Stimulated activated effector memory CD8-positive, alpha-beta T cell treated with anti-CD3 and anti-CD28 coated beads, Interleukin-12 subunit alpha, Interleukin-12 subunit beta, amount 100 ng/mL, for 72 hours (primary cell): ENCODE measurements around the gene SARNP.
A peak's percentile ranks its signal among the peaks of the same experiment; 100 is the strongest.

Experiments used
- ATAC-seq: fragments of 150-1000 bp; cut with Tn5 transposase; 2 replicates; pipeline ENCODE4 v1.10.0; 2021
- DNase-seq, 2 donors: peaks; one replicate each; pipeline ENCODE4 v3.0.0; 2021 to 2022; ENCODE audit warnings: low spot score in 2 of 2
- H3K27ac Mint-ChIP-seq: one replicate; pipeline ENCODE4 v1.8.0; 2022; ENCODE audit warnings: mild to moderate bottlenecking, mixed read lengths
- H3K36me3 Mint-ChIP-seq: one replicate; pipeline ENCODE4 v1.8.0; 2022; ENCODE audit warnings: mild to moderate bottlenecking, mixed read lengths
- H3K4me1 Mint-ChIP-seq: one replicate; pipeline ENCODE4 v1.8.0; 2022; ENCODE audit warnings: mixed read lengths
- H3K4me3 Mint-ChIP-seq: one replicate; pipeline ENCODE4 v1.8.0; 2022; ENCODE audit warnings: mild to moderate bottlenecking, mixed read lengths
- H3K9me3 Mint-ChIP-seq: one replicate; pipeline ENCODE4 v1.8.0; 2022; ENCODE audit warnings: mixed read lengths

Gene SARNP

DNA sequence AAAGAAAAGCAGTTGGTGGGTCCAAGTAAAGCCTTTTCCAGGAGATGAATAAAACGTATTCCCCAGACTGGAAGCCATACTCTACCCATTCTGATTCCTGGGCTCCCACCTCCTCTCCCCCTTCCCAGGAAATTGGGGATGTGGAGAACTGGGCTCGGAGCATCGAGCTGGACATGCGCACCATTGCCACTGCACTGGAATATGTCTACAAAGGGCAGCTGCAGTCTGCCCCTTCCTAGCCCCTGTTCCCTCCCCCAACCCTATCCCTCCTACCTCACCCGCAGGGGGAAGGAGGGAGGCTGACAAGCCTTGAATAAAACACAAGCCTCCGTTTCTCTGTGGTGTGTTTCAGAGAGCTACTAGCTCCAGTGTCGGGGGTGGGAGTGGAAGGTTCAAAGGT lies 98.2 kb downstream of the SARNP start:
- Mint-ChIP-seq H3K4me1 (peaks cover 34% of the 10 kb centered on the region), H3K9me3 (no peaks in the 10 kb centered on the region), H3K4me3 (no peak overlapping the region), H3K27ac (no peak overlapping the region), H3K36me3 (peaks cover 46% of the 10 kb centered on the region)
- DNase-seq (no peak), ATAC-seq (no peak)

DNA sequence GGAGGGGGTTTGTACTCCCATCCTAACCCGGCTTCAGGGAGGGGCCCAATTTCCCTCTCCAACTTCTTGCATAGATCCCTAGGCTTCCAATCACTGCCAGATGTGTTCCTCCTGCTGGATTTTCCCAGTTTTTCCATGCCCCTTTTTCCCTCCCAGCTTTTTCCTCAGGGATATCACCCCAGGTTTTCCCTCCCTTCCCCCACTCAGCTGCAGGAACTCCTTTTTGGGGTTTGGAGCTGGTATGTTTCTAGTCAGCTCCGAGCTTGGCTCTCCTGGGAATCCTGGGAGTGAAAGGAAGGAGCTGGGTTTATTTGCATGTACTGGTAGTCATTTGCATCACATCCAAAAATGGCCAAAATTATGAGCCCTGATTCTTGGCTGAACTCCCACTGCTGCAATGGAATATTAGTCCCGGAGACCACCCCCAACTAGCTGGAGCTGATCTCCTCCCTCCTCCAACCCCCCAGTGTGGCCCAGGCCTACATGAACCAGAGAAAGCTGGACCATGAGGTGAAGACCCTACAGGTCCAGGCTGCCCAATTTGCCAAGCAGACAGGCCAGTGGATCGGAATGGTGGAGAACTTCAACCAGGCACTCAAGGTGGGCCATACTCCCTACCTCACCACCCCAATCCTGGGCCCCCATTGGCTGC lies 98.8 kb downstream of the SARNP start:
- ATAC-seq, result no peak
- no peak for DNase-seq
- Mint-ChIP-seq H3K4me1 (peaks cover 34% of the 10 kb centered on the region), H3K36me3 (peaks cover 41% of the 10 kb centered on the region), H3K4me3 (no peak overlapping the region), H3K9me3 (no peaks in the 10 kb centered on the region), H3K27ac (peak overlapping the region; percentile 40)

DNA sequence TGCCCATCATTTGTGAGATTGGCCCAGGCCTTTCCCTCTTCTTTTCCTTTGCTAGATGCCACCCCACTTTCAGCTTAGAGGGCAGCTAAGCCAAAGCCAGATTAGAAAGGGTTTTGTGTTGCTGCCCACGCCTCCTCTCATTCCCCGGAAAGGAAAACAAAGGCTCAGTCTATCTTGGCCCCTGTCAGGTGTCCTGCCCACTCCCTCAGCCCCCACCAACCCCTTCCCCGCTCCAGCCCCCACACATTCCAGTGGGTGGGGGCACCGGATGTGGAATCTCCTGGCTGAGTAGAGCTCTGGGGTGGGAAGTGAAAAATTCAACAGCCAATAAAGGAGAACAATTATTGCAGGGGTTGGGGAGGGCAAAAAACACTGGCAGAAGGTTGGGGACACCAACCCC lies 99.5 kb downstream of the SARNP start:
- ATAC-seq (no peak), DNase-seq (no peak)
- peaks cover 37% of the 10 kb centered on the region for H3K36me3 Mint-ChIP-seq
- H3K9me3 Mint-ChIP-seq, result no peaks in the 10 kb centered on the region
- peaks cover 34% of the 10 kb centered on the region for H3K4me1 Mint-ChIP-seq
- H3K27ac Mint-ChIP-seq, result peak overlapping the region; percentile 98
- peak overlapping the region; percentile 91 for H3K4me3 Mint-ChIP-seq

DNA sequence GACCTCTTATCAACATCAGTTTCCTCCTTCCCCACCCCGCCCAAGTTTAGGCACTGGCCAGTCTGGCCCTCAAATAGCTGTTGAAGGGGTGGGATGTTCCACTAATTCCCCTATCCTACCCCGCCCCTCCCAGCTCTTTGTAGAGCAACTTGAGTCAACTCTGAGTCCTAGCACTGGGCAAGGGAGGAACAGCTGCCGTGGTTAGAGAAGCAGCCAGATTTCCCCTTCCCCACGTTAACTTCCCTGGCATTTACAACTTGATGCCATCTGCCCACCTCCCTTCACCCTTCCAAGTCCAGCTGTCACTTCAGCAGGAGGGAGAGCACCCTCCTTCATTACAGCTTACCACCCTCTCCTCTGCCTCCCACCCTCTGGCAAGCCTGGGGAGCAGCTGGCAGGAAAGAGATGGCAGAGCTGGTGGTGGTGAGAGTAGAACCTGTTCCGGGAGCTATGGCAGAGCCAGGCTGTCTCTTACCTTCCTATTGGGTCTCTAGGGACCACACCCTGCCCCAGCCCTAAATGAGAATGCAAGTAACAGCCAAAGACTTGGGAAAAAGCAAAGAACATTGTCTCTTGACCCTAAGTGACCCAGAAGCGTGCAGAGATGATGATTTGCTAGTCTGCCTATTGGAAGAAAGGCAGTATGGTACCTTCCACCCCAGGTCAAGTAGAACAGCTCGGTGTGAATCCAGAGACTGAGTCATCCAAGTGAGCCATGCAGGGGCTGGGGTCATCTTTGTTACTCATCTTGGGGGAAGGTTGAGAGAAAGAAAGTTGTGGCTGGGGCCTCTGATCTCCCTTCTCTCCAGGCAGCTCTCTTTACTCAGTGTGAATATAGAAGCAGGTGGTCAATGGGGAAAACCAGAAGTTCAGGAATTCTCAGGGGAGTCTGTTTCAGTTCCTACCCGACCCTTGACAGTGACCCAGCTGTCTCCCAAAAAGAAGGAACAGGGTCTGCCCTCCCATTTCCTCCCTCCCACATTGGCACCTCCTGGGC lies 100.2 kb downstream of the SARNP start:
- Mint-ChIP-seq H3K9me3 (no peaks in the 10 kb centered on the region), H3K4me3 (peak overlapping the region; percentile 91), H3K4me1 (peaks cover 34% of the 10 kb centered on the region), H3K36me3 (peaks cover 37% of the 10 kb centered on the region), H3K27ac (peak overlapping the region; percentile 98)
- DNase-seq (no peak), ATAC-seq (peak; percentile 72)

DNA sequence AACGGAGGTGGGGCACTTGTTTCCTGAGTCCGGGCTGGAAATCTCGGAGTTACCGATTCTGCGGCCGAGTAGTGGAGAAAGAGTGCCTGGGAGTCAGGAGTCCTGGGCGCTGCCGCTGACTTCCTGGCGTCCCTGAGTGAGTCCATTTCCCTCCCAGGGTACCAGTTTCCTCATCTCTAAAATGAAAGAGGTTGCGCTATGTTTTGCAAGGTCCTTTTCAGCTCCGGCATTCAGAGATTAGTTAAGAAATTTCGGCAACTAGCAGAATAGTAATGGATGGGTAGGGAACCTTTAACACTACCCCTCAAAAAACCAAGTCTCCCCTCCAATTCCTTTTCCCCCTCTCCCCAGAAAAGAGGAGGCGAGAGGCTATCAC lies 101.0 kb downstream of the SARNP start:
- peak overlapping the region; percentile 91 for H3K4me3 Mint-ChIP-seq

DNA sequence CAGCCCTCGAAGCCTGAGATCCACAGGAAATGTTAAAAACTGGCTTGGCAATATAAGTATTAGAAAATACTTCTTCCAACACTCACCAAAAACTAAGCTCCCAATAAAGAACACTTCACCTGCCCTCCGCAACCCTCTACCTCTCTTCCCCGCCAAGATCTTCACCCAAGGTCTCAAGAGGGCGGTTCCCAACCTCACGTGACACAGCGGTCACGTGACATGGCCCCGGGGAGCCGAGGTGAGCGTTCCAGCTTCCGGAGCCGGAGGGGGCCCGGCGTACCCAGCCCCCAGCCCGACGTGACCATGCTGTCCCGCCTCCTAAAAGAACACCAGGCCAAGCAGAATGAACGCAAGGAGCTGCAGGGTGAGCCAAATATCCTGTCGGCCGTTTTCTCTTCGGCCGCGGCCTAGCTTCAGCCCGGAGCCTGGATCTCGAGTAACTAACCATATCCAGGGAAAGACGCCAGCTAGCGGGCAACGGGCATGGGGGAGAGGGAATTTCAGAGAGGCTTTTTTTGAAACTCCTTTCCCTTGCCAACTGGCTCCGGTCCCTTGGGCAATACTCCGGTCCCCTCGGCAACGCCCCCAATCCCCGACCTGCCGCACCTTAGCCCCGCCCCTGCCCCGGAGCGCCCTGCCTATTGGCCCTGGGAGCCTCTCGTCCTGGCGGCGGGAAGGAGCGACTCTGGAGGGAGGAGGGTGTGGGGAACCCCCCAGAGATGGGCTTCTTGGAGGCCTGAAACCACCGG lies 101.5 kb downstream of the SARNP start, which contains the start of gene BLOC1S1:
Gene BLOC1S1, plus strand, starts transcription at position 214 of the 749 bp plus-strand sequence. Its CDS starts 6 bp downstream, at position 220.
- peak; percentile 92 for ATAC-seq
- Mint-ChIP-seq H3K36me3 (peaks cover 31% of the 10 kb centered on the region), H3K4me1 (peaks cover 34% of the 10 kb centered on the region), H3K4me3 (peak within 1 kb of the TSS; percentile 91), H3K27ac (peak within 1 kb of the TSS; percentile 98), H3K9me3 (no peaks in the 10 kb centered on the region)
- DNase-seq, result peak; percentile 94 to 96

More for the DNA sequence above, 101.0 kb downstream of the SARNP start:
- Mint-ChIP-seq H3K4me1 (peaks cover 34% of the 10 kb centered on the region), H3K9me3 (no peaks in the 10 kb centered on the region), H3K27ac (peak overlapping the region; percentile 98), H3K36me3 (peaks cover 36% of the 10 kb centered on the region)
- DNase-seq, result no peak
- peak; percentile 31 for ATAC-seq

DNA sequence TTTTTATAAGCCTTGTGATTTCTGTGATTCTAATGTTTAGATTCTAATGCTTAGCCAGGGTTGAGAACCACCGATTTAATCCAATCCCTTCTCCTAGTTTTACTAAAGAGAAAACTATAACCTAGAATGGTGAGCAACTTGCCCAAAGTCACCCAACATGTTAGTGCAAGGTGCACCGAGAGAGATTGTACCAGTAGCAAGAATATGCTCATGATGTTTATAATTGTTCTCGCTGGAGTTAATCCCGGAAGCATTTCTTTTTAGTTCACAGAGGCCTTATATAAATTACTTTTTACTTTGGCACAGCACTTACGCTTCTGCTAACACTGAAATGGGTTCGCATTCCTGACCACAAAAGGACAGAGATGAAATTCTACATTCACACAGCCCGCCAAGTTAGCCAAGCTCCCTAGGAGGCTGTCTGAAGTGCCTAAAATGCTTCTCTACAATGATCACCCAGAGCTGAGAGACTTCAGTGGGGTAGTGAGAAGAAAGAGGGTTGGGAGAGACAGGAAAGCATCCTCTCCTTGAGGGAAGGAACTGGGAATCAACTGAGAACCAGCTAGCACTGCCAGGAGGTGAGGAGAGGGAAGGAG lies 102.3 kb downstream of the SARNP start:
- ATAC-seq (no peak), DNase-seq (no peak)
- Mint-ChIP-seq H3K4me1 (peaks cover 34% of the 10 kb centered on the region), H3K4me3 (peak overlapping the region; percentile 91), H3K36me3 (peaks cover 31% of the 10 kb centered on the region), H3K9me3 (no peaks in the 10 kb centered on the region), H3K27ac (peak overlapping the region; percentile 98)

DNA sequence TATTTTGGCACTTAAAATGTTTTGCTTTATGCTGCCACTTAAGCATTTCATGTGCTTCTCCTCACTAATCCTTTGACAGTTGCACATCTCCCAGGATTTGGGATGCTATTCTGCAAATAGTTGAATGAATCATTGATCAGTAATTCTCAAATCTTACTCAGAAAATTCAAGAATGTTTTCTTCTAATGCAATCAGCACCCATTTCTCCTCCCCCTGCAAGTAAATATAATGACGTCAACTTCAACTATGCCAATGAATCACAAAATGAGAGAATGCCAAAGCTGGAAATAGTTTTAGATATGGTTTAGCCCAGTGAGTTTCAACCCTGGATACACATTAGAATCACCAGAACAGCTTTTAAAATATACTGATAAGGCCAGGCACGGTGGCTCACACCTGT lies 103.8 kb downstream of the SARNP start:
- H3K36me3 Mint-ChIP-seq, result peaks cover 31% of the 10 kb centered on the region
- no peaks in the 10 kb centered on the region for H3K9me3 Mint-ChIP-seq
- peaks cover 35% of the 10 kb centered on the region for H3K4me1 Mint-ChIP-seq
- ATAC-seq (no peak), DNase-seq (no peak)
- no peak overlapping the region for H3K27ac Mint-ChIP-seq
- H3K4me3 Mint-ChIP-seq, result no peak overlapping the region

DNA sequence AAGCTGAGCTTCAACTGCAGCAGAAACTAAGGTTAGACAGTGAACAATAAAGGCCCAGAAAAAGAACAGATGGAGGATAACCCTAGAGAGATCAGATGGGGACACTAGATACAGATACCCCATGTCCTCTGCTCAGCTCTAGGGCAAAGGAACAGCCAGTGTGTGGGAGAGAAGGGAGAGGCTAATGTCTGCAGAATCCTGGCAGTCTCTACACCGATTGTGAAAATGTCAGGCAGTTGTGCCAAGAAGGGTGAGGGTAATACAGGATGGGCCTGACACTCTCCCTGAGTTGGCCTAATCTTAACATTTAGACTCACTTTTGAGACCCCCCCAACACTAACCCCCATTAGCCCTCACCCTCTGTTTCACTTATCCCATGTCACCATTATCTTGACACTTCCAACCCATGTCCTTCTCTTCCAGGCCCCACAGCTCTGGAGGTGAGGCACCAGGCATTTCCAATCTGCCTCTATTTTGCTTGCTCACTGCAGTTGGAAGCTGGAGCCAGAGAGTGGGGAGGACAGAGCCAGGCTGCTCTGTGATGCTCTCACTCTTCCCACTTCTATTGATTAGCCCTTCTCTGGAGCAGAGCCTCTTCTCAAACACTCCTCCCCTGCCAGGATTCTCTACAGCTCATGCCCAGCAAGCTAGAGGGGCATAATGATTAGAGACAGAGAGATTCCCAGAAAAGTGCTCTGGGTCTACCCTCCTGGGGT lies 104.7 kb downstream of the SARNP start:
- DNase-seq (no peak), ATAC-seq (no peak)
- H3K27ac Mint-ChIP-seq, result no peak overlapping the region

DNA sequence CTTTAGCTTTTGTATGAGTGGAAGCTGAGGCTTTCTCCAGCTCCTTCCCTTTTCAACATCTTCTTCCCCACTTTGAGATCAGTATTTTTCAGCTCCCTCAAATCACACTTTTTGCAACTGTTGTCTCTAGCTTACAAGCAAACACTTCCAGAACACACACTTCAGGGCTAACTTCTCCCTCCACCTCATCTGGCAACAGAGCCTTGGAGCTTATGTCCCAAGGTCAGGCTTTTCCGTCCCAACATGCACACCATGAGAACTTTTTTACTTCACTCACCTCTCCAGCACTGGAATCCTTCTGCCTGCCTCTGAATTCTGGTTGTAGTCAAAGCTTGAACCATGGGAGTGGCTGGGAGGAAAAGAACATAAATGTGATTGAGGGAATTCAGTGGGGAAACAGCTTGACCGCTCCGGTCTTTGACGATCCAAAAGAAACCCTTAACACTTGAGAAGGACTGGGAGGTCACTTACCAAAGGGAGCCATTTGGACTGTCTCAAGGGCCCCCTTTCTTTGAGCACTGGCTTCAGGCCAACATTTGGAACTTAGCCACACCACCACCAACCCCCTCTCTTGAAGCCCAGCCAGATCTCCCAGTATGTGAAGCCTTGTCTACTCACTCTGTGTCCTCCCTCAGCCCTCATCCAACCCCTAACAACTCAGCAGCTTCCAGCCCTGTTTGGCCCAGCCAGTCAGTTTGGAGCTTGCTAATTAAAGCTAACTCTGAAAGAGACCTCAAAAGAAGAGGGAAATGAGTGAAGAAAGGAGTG lies 105.6 kb downstream of the SARNP start:
- no peak for ATAC-seq
- Mint-ChIP-seq H3K4me3 (no peak overlapping the region), H3K36me3 (peaks cover 18% of the 10 kb centered on the region), H3K27ac (no peak overlapping the region), H3K9me3 (no peaks in the 10 kb centered on the region), H3K4me1 (peaks cover 32% of the 10 kb centered on the region)
- no peak for DNase-seq

More for the DNA sequence above, 104.7 kb downstream of the SARNP start:
- peaks cover 35% of the 10 kb centered on the region for H3K4me1 Mint-ChIP-seq
- no peaks in the 10 kb centered on the region for H3K9me3 Mint-ChIP-seq
- no peak overlapping the region for H3K4me3 Mint-ChIP-seq
- peaks cover 27% of the 10 kb centered on the region for H3K36me3 Mint-ChIP-seq

DNA sequence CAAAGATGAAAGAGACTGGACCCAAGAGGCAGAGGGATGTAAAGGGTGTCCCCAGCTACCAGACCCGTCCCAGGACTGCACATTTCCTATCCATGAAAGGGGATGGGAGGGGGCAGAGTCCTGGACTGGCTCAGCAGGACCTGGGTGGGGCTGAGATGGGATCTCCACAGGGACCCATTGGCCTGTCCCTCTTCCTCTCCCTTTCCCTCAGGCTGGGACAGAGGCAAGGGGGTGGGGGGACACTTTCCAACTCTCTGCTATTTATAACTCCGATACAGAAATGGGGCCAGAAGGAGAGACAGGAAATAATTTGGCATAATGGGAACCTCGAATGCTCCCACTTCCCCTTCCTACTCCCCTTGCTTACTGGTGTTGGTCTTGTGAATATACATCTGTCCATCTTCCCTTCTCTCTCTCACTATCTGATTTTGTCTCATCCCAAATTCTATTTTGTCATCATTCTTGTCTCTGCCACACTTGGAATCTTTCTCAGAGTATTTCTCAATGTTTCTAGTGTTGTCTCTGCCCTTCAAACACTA lies 108.8 kb downstream of the SARNP start:
- ATAC-seq, result no peak
- H3K4me3 Mint-ChIP-seq, result peak overlapping the region; percentile 71
- peaks cover 23% of the 10 kb centered on the region for H3K4me1 Mint-ChIP-seq
- no peak for DNase-seq
- no peak overlapping the region for H3K27ac Mint-ChIP-seq
- H3K9me3 Mint-ChIP-seq, result no peaks in the 10 kb centered on the region
- H3K36me3 Mint-ChIP-seq, result no peaks in the 10 kb centered on the region

DNA sequence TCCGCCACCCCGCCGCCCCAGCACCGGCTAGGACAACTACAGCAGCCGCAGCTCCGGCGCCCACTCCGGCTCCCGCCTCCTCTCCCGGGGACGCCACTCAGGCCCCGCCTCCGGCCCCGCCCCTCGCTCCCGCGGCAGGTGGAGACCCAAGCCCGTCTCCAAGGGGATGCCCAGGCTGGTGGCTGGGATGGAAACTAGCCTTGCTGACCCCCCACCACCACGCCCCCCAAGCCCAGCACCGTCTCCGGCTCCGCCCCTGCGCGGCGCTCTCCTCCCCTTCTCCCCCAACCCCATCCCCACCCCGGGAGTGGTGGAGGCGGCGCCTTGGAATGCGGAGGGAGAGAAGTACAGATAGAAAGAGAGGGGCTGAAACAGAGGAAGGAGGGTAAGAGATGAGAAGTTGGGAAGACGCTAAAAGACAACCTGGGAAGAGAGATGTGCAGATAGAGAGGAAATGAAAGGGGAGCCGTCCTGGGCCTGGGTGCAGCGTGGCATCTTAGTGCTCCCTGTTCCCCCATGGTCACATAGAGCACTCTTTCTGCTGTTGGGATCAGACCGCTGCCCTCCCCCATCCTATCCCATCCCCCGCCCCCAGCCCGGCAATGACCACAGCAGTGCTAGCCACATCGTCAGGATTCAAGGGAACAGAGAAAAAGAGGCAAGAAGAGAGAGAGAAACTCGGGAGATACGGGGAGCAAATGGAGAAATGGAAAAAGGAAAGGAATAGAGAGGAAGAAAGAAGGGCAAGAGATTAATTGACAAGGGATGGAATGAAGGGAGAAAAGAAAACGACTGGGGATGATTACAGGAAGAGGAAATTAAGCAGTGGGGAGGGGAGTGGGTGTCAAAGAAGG lies 109.5 kb downstream of the SARNP start, which contains the start of gene ITGA7:
Gene ITGA7, minus strand, starts transcription at position 64 of the 854 bp plus-strand sequence. CDS start 222 bp downstream, outside the sequence.
- Mint-ChIP-seq H3K27ac (peak within 1 kb of the TSS; percentile 52), H3K4me1 (peaks cover 23% of the 10 kb centered on the region), H3K9me3 (no peaks in the 10 kb centered on the region), H3K36me3 (no peaks in the 10 kb centered on the region), H3K4me3 (peak within 1 kb of the TSS; percentile 71)
- DNase-seq (peak; percentile 46 to 72), ATAC-seq (peak; percentile 84)
